ENCODE data around the gene MDP1. TPM values are rescaled to one million over a fixed set of nuclear protein-coding genes. Genes with fewer than 3 reads are reported as not detected.
A peak's percentile ranks its signal among the peaks of the same experiment; 100 is the strongest.

MDP1 gene
- total and polyA plus RNA-seq, 8 donors = 9.3 to 26.9 (median 16.1) TPM; not detected in 1

GRCh38 chr14:24243336-24243836, 27.5 kb upstream of the MDP1 start:
- H3K36me3 ChIP-seq = peaks cover 22 to 30% (median 29%) of the 10 kb centered on the region in 4 donors
- no peaks in the 10 kb centered on the region for H3K9me3 ChIP-seq
- no peaks in the 10 kb centered on the region for H3K27me3 ChIP-seq
- H3K4me3 ChIP-seq = peak overlapping the region; percentile 65 to 84 (median 71)
- peaks cover 35 to 52% (median 44%) of the 10 kb centered on the region in 4 donors for H3K4me1 ChIP-seq
- 36 to 39% (median 38%) methylated on average over 10 of the region's 10 CpGs for WGBS, 5 donors
- no peak for TF ChIP-seq POLR2AphosphoS5 (IDR thresholded peaks at IDR 0.05)
- no peak for TF ChIP-seq CTCF (IDR thresholded peaks at IDR 0.05)
- no peak for TF ChIP-seq EP300 (IDR thresholded peaks at IDR 0.05)
- TF ChIP-seq POLR2A (IDR thresholded peaks at IDR 0.05) = no peak
- intact Hi-C loops (cut with DNase I; ENCODE audit: low total_unique reads) = loop anchor here (10.0 kb wide), 1 partner anchor 51 kb away; the partner anchor contains the start of genes DHRS1 and NOP9
- peak in 1 of 2 donors; percentile 58 for DNase-seq
- peak overlapping the region; percentile 92 to 100 (median 99) for H3K27ac ChIP-seq

- Histone ChIP-seq H3K27me3 (no peaks in the 10 kb centered on the region), H3K9me3 (no peaks in the 10 kb centered on the region), H3K27ac (peak overlapping the region; percentile 92 to 100 (median 99)), H3K4me1 (peaks cover 35 to 59% (median 52%) of the 10 kb centered on the region in 4 donors), H3K36me3 (peaks cover 36 to 45% (median 44%) of the 10 kb centered on the region in 4 donors), H3K4me3 (peak overlapping the region; percentile 65 to 84 (median 71))
- WGBS, 5 donors = 1 to 8% (median 1%) methylated on average over 12 to 39 of the region's 39 CpGs
- TF ChIP-seq POLR2A (IDR thresholded peaks at IDR 0.05) (no peak), POLR2AphosphoS5 (IDR thresholded peaks at IDR 0.05) (peak in 1 of 3 donors; percentile 0), CTCF (IDR thresholded peaks at IDR 0.05) (peak in 5 of 7 experiments; percentile 60 to 87 (median 75)), EP300 (IDR thresholded peaks at IDR 0.05) (no peak)
- intact Hi-C loops (cut with DNase I; ENCODE audit: low total_unique reads) = loop anchor here (10.0 kb wide), 1 partner anchor 53 kb away; the partner anchor contains the start of genes DHRS1 and NOP9
- DNase-seq = peak; percentile 94 to 97
These were observed 26.1 kb upstream of the MDP1 start for GRCh38 chr14:24241829-24242443.

GRCh38 chr14:24240110-24240918, 24.4 kb upstream of the MDP1 start:
- no peak for DNase-seq
- peak overlapping the region in 2 of 4 donors; percentile 66 to 84 for H3K4me3 ChIP-seq
- intact Hi-C loops (cut with DNase I; ENCODE audit: low total_unique reads) = loop anchor here (10.0 kb wide), 1 partner anchor 54 kb away; the partner anchor contains the start of genes DHRS1 and NOP9
- no peaks in the 10 kb centered on the region for H3K9me3 ChIP-seq
- no peaks in the 10 kb centered on the region for H3K27me3 ChIP-seq
- H3K4me1 ChIP-seq = peaks cover 35 to 74% (median 57%) of the 10 kb centered on the region in 4 donors
- WGBS, 5 donors = 84 to 94% (median 93%) methylated on average over 9 of the region's 9 CpGs
- peaks cover 49 to 61% (median 60%) of the 10 kb centered on the region in 4 donors for H3K36me3 ChIP-seq
- H3K27ac ChIP-seq = peak overlapping the region in 4 of 5 donors; percentile 13 to 100 (median 100)
- TF ChIP-seq EP300 (IDR thresholded peaks at IDR 0.05) (no peak), POLR2AphosphoS5 (IDR thresholded peaks at IDR 0.05) (no peak), CTCF (IDR thresholded peaks at IDR 0.05) (no peak), POLR2A (IDR thresholded peaks at IDR 0.05) (no peak)

GRCh38 chr14:24238527-24239037, 22.7 kb upstream of the MDP1 start:
- peak overlapping the region in 2 of 5 donors; percentile 18 to 99 for H3K27ac ChIP-seq
- peaks cover 49 to 70% (median 62%) of the 10 kb centered on the region in 4 donors for H3K36me3 ChIP-seq
- DNase-seq = no peak
- H3K9me3 ChIP-seq = no peaks in the 10 kb centered on the region
- H3K4me3 ChIP-seq = no peak overlapping the region
- H3K4me1 ChIP-seq = peaks cover 43 to 88% (median 72%) of the 10 kb centered on the region in 4 donors
- 78 to 94% (median 91%) methylated on average over 5 of the region's 5 CpGs for WGBS, 5 donors
- no peaks in the 10 kb centered on the region for H3K27me3 ChIP-seq
- TF ChIP-seq EP300 (IDR thresholded peaks at IDR 0.05) (no peak), CTCF (IDR thresholded peaks at IDR 0.05) (no peak), POLR2A (IDR thresholded peaks at IDR 0.05) (no peak), POLR2AphosphoS5 (IDR thresholded peaks at IDR 0.05) (no peak)
- intact Hi-C loops (cut with DNase I; ENCODE audit: low total_unique reads) = no loop called here
